Gastroesophageal sphincter (tissue), 4 donors: Measurements from ENCODE around the gene DPP6. TPM values are rescaled to one million over a fixed set of nuclear protein-coding genes. Genes with fewer than 3 reads are reported as not detected.

Source experiments
- ATAC-seq: fragments of 150-250 bp; one replicate; pipeline ENCODE4 v1.9.1; 2016; ENCODE audit warnings: mild to moderate bottlenecking, moderate library complexity
- H3K27ac ChIP-seq, 4 donors: fragments of 200-600 bp; sonication (generic) in 3 of 4; 1 replicate in 3 of 4; 2 replicates in 1 of 4; pipeline ENCODE4 v1.5.1; 2016 to 2019
- H3K27me3 ChIP-seq: fragments of 200-600 bp; sonication (generic); one replicate; pipeline ENCODE4 v1.5.1; 2019
- H3K36me3 ChIP-seq, 2 donors: fragments of 200-600 bp; sonication (generic); one replicate each; pipeline ENCODE4 v1.5.1; 2019; ENCODE audit warnings: control low read depth in 1 of 2
- H3K4me1 ChIP-seq, 3 donors: fragments of 200-600 bp; sonication (generic); 1 replicate in 2 of 3; 2 replicates in 1 of 3; pipeline ENCODE4 v1.5.1; 2016 to 2019; ENCODE audit warnings: control low read depth in 2 of 3
- H3K4me3 ChIP-seq, 2 donors: fragments of 200-600 bp; sonication (generic); one replicate each; pipeline ENCODE4 v1.5.1; 2019; ENCODE audit warnings: mild to moderate bottlenecking in 1 of 2, moderate library complexity in 1 of 2
- H3K9me3 ChIP-seq, 3 donors: fragments of 200-600 bp; sonication (generic); one replicate each; pipeline ENCODE4 v1.5.1; 2017 to 2019; ENCODE audit warnings: control low read depth in 2 of 3
- EP300 ChIP-seq: sonication (generic); formaldehyde crosslinking; IDR thresholded peaks from one replicate; pipeline ENCODE4 v1.6.1; 2017; ENCODE audit warnings: antibody characterized with exemption, mild to moderate bottlenecking
- POLR2A ChIP-seq, 2 donors: fragments of 450-650 bp; IDR thresholded peaks; one replicate each; pipeline ENCODE4 v1.6.1; 2017; ENCODE audit warnings: antibody characterized with exemption in 2 of 2, mild to moderate bottlenecking in 2 of 2, moderate library complexity in 1 of 2
- POLR2AphosphoS5 ChIP-seq: sonication (generic); formaldehyde crosslinking; IDR thresholded peaks from one replicate; pipeline ENCODE4 v1.6.1; 2017; ENCODE audit warnings: antibody characterized with exemption
- WGBS, 2 donors: methylation state at CpG; one replicate each; pipeline ENCODE4 v1.1.5; 2018; ENCODE audit warnings: low coverage in 1 of 2; 5-methylcytosine and 5-hydroxymethylcytosine counted together
- total RNA-seq, 4 donors: library from RNA; depleted of rRNA; stranded (reverse); fragments of >200 nt; gene quantifications; one replicate each; pipeline ENCODE4 v1.1.0, GENCODE V29; 2016
- TF ChIP-seq, protein P1 (sequence below), 4 experiments: fragments of 200-600 bp in 2 of 4; fragments of 450-650 bp in 2 of 4; sonication (generic) in 1 of 4; IDR thresholded peaks; one replicate each; pipeline ENCODE4 v1.5.1; 2017 to 2019; ENCODE audit warnings: antibody characterized with exemption in 4 of 4, mild to moderate bottlenecking in 2 of 4, moderate library complexity in 2 of 4

DPP6 gene
- total RNA-seq, 4 donors from 2014 or later, result 14.3 to 40.0 (median 23.1) TPM

DNA sequence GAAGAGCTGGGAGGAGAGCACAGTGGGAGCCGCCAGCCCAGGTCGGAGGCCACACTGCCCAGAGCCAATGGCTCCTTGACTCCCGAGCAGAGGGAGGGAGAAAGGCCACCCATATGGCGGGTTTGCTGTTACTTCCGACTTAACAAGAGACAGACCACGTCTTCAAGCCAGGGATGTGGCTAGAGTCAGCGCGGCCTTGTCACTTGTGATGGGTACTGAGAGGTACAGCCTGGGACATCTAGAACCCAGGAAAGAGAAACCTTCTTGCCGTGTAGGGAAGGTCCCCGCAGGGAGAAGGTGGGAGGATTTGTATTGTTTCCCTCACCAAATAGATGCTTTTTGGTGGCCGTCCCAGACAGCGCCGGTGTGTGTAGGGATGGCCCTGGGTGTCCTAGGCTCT, 823.1 kb downstream of the DPP6 start:
- Histone ChIP-seq H3K36me3 (no peaks in the 10 kb centered on the region), H3K27me3 (no peaks in the 10 kb centered on the region), H3K4me1 (no peaks in the 10 kb centered on the region), H3K9me3 (no peaks in the 10 kb centered on the region), H3K4me3 (no peak overlapping the region), H3K27ac (no peak overlapping the region)
- no peak for TF ChIP-seq EP300
- no peak for TF ChIP-seq POLR2A (IDR thresholded peaks at IDR 0.05)
- no peak for TF ChIP-seq POLR2AphosphoS5
- TF ChIP-seq, protein P1, sequence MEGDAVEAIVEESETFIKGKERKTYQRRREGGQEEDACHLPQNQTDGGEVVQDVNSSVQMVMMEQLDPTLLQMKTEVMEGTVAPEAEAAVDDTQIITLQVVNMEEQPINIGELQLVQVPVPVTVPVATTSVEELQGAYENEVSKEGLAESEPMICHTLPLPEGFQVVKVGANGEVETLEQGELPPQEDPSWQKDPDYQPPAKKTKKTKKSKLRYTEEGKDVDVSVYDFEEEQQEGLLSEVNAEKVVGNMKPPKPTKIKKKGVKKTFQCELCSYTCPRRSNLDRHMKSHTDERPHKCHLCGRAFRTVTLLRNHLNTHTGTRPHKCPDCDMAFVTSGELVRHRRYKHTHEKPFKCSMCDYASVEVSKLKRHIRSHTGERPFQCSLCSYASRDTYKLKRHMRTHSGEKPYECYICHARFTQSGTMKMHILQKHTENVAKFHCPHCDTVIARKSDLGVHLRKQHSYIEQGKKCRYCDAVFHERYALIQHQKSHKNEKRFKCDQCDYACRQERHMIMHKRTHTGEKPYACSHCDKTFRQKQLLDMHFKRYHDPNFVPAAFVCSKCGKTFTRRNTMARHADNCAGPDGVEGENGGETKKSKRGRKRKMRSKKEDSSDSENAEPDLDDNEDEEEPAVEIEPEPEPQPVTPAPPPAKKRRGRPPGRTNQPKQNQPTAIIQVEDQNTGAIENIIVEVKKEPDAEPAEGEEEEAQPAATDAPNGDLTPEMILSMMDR (IDR thresholded peaks at IDR 0.05), result no peak
- 64 to 87% methylated on average over 4 to 5 of the region's 13 CpGs for WGBS, 2 donors
- ATAC-seq, result no peak

GRCh38 chr7:154876516-154876915, 824.3 kb downstream of the DPP6 start:
- TF ChIP-seq POLR2AphosphoS5, result no peak
- no peak for TF ChIP-seq EP300
- TF ChIP-seq, protein P1 (IDR thresholded peaks at IDR 0.05), result no peak
- TF ChIP-seq POLR2A (IDR thresholded peaks at IDR 0.05), result no peak
- Histone ChIP-seq H3K36me3 (no peaks in the 10 kb centered on the region), H3K27ac (no peak overlapping the region), H3K9me3 (no peaks in the 10 kb centered on the region), H3K4me3 (no peak overlapping the region), H3K4me1 (no peaks in the 10 kb centered on the region), H3K27me3 (no peaks in the 10 kb centered on the region)
- 71% methylated on average over 4 of the region's 5 CpGs; no CpG with 5 or more reads in 1 of the 2 donors for WGBS, 2 donors
- no peak for ATAC-seq

DNA sequence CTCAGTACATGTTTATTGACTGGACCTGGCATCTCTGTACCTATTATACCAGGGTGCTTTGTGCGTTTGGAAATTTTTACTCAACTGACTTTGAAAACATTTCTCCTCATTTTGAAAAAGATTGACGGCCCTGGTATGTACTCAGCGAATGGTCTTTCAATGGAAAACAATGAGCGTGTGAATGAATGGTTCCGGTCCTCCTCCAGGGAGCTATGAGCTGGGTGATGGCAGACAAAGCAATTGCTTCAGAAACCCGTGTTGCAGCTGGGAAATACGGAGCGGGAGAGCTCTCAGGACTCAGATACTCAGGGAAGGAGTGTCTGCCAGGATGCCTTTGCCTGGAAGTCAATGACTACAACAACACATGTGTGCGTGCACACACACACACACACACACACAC, 824.8 kb downstream of the DPP6 start:
- TF ChIP-seq EP300, result no peak
- TF ChIP-seq, protein P1 (IDR thresholded peaks at IDR 0.05), result no peak
- H3K9me3 ChIP-seq, result no peaks in the 10 kb centered on the region
- WGBS, 2 donors, result 76 to 82% methylated on average over 4 to 8 of the region's 9 CpGs
- H3K4me3 ChIP-seq, result no peak overlapping the region
- H3K36me3 ChIP-seq, result no peaks in the 10 kb centered on the region
- no peak overlapping the region for H3K27ac ChIP-seq
- H3K27me3 ChIP-seq, result no peaks in the 10 kb centered on the region
- no peaks in the 10 kb centered on the region for H3K4me1 ChIP-seq
- ATAC-seq, result no peak

GRCh38 chr7:154879629-154880028, 827.4 kb downstream of the DPP6 start:
- H3K4me3 ChIP-seq, result no peak overlapping the region
- WGBS, 2 donors, result 31 to 44% methylated on average over 9 to 11 of the region's 11 CpGs

GRCh38 chr7:154880513-154880912, 828.3 kb downstream of the DPP6 start:
- ATAC-seq, result no peak
- no peak for TF ChIP-seq EP300
- TF ChIP-seq, protein P1 (IDR thresholded peaks at IDR 0.05), result no peak
- no peak for TF ChIP-seq POLR2A (IDR thresholded peaks at IDR 0.05)
- TF ChIP-seq POLR2AphosphoS5, result no peak
- Histone ChIP-seq H3K4me1 (no peaks in the 10 kb centered on the region), H3K27ac (no peak overlapping the region), H3K4me3 (no peak overlapping the region), H3K27me3 (no peaks in the 10 kb centered on the region), H3K9me3 (no peaks in the 10 kb centered on the region), H3K36me3 (no peaks in the 10 kb centered on the region)
- WGBS, 2 donors, result 63 to 83% methylated on average over 4 to 7 of the region's 9 CpGs

More at GRCh38 chr7:154879629-154880028, 827.4 kb downstream of the DPP6 start:
- ATAC-seq, result no peak
- Histone ChIP-seq H3K4me1 (no peaks in the 10 kb centered on the region), H3K27me3 (no peaks in the 10 kb centered on the region), H3K9me3 (no peaks in the 10 kb centered on the region), H3K27ac (no peak overlapping the region), H3K36me3 (no peaks in the 10 kb centered on the region)
- no peak for TF ChIP-seq POLR2AphosphoS5
- TF ChIP-seq POLR2A (IDR thresholded peaks at IDR 0.05), result no peak
- no peak for TF ChIP-seq EP300
- TF ChIP-seq, protein P1 (IDR thresholded peaks at IDR 0.05), result no peak
